ENCODE results near the gene CD96.

CD96 gene

GRCh38 chr3:111595232-111595631 is 53.2 kb downstream of the CD96 start, which contains the start of gene ZBED2:
TSS of gene ZBED2 (minus strand) at chr3:111595346. CDS start at chr3:111594201, 1,145 bp downstream.
- Histone ChIP-seq H3K27me3 (ENCODE audit: control insufficient read depth in 1 of 2, insufficient read depth in 2 of 2, low read length in 2 of 2) (no peaks in the 10 kb centered on the region), H3K4me3 (ENCODE audit: low read depth in 1 of 2, low read length in 2 of 2) (no peak within 1 kb of the TSS), H3K4me1 (ENCODE audit: insufficient read depth, low read length) (no peaks in the 10 kb centered on the region), H3K36me3 (ENCODE audit: insufficient read depth, low read length) (no peaks in the 10 kb centered on the region), H3K27ac (ENCODE audit: low read depth, low read length) (no peak within 1 kb of the TSS), H3K9me3 (ENCODE audit: low read length) (no peaks in the 10 kb centered on the region), H3K9ac (ENCODE audit: low read length) (no peak within 1 kb of the TSS)

- no peaks in the 10 kb centered on the region for H3K27me3 ChIP-seq (ENCODE audit: control insufficient read depth in 1 of 2, insufficient read depth in 2 of 2, low read length in 2 of 2)
- no peaks in the 10 kb centered on the region for H3K9me3 ChIP-seq (ENCODE audit: low read length)
- H3K4me3 ChIP-seq (ENCODE audit: low read depth in 1 of 2, low read length in 2 of 2) = no peak overlapping the region
- H3K4me1 ChIP-seq (ENCODE audit: insufficient read depth, low read length) = no peaks in the 10 kb centered on the region
- no peaks in the 10 kb centered on the region for H3K36me3 ChIP-seq (ENCODE audit: insufficient read depth, low read length)
- no peak overlapping the region for H3K27ac ChIP-seq (ENCODE audit: low read depth, low read length)
- H3K9ac ChIP-seq (ENCODE audit: low read length) = no peak overlapping the region
Observed at GRCh38 chr3:111596328-111596727, 54.3 kb downstream of the CD96 start.

- Histone ChIP-seq H3K4me1 (ENCODE audit: insufficient read depth, low read length) (no peaks in the 10 kb centered on the region), H3K9ac (ENCODE audit: low read length) (no peak overlapping the region), H3K4me3 (ENCODE audit: low read depth in 1 of 2, low read length in 2 of 2) (no peak overlapping the region)
Observed at GRCh38 chr3:111598139-111598538, 56.1 kb downstream of the CD96 start.

GRCh38 chr3:111598552-111598951 is 56.6 kb downstream of the CD96 start:
- Histone ChIP-seq H3K36me3 (ENCODE audit: insufficient read depth, low read length) (no peaks in the 10 kb centered on the region), H3K27ac (ENCODE audit: low read depth, low read length) (no peak overlapping the region), H3K4me1 (ENCODE audit: insufficient read depth, low read length) (no peaks in the 10 kb centered on the region), H3K27me3 (ENCODE audit: control insufficient read depth in 1 of 2, insufficient read depth in 2 of 2, low read length in 2 of 2) (no peaks in the 10 kb centered on the region), H3K9ac (ENCODE audit: low read length) (no peak overlapping the region), H3K4me3 (ENCODE audit: low read depth in 1 of 2, low read length in 2 of 2) (no peak overlapping the region), H3K9me3 (ENCODE audit: low read length) (no peaks in the 10 kb centered on the region)

More at GRCh38 chr3:111598139-111598538, 56.1 kb downstream of the CD96 start:
- Histone ChIP-seq H3K27ac (ENCODE audit: low read depth, low read length) (no peak overlapping the region), H3K27me3 (ENCODE audit: control insufficient read depth in 1 of 2, insufficient read depth in 2 of 2, low read length in 2 of 2) (no peaks in the 10 kb centered on the region), H3K9me3 (ENCODE audit: low read length) (no peaks in the 10 kb centered on the region), H3K36me3 (ENCODE audit: insufficient read depth, low read length) (no peaks in the 10 kb centered on the region)

- Histone ChIP-seq H3K9me3 (ENCODE audit: low read length) (no peaks in the 10 kb centered on the region), H3K4me1 (ENCODE audit: insufficient read depth, low read length) (no peaks in the 10 kb centered on the region), H3K4me3 (ENCODE audit: low read depth in 1 of 2, low read length in 2 of 2) (no peak overlapping the region)
Observed at GRCh38 chr3:111601810-111602209, 59.8 kb downstream of the CD96 start.

GRCh38 chr3:111603679-111604078 is 61.7 kb downstream of the CD96 start:
- no peaks in the 10 kb centered on the region for H3K27me3 ChIP-seq (ENCODE audit: control insufficient read depth in 1 of 2, insufficient read depth in 2 of 2, low read length in 2 of 2)
- H3K27ac ChIP-seq (ENCODE audit: low read depth, low read length) = no peak overlapping the region

More at GRCh38 chr3:111601810-111602209, 59.8 kb downstream of the CD96 start:
- Histone ChIP-seq H3K36me3 (ENCODE audit: insufficient read depth, low read length) (no peaks in the 10 kb centered on the region), H3K27ac (ENCODE audit: low read depth, low read length) (no peak overlapping the region), H3K27me3 (ENCODE audit: control insufficient read depth in 1 of 2, insufficient read depth in 2 of 2, low read length in 2 of 2) (no peaks in the 10 kb centered on the region), H3K9ac (ENCODE audit: low read length) (no peak overlapping the region)

GRCh38 chr3:111604119-111604518 is 62.1 kb downstream of the CD96 start:
- H3K36me3 ChIP-seq (ENCODE audit: insufficient read depth, low read length) = no peaks in the 10 kb centered on the region
- no peaks in the 10 kb centered on the region for H3K27me3 ChIP-seq (ENCODE audit: control insufficient read depth in 1 of 2, insufficient read depth in 2 of 2, low read length in 2 of 2)
- H3K9ac ChIP-seq (ENCODE audit: low read length) = no peak overlapping the region
- H3K27ac ChIP-seq (ENCODE audit: low read depth, low read length) = no peak overlapping the region
- H3K4me3 ChIP-seq (ENCODE audit: low read depth in 1 of 2, low read length in 2 of 2) = no peak overlapping the region
- no peaks in the 10 kb centered on the region for H3K9me3 ChIP-seq (ENCODE audit: low read length)
- no peaks in the 10 kb centered on the region for H3K4me1 ChIP-seq (ENCODE audit: insufficient read depth, low read length)

More at GRCh38 chr3:111603679-111604078, 61.7 kb downstream of the CD96 start:
- Histone ChIP-seq H3K36me3 (ENCODE audit: insufficient read depth, low read length) (no peaks in the 10 kb centered on the region), H3K9ac (ENCODE audit: low read length) (no peak overlapping the region), H3K4me1 (ENCODE audit: insufficient read depth, low read length) (no peaks in the 10 kb centered on the region), H3K4me3 (ENCODE audit: low read depth in 1 of 2, low read length in 2 of 2) (no peak overlapping the region), H3K9me3 (ENCODE audit: low read length) (no peaks in the 10 kb centered on the region)

GRCh38 chr3:111605018-111605417 is 63.0 kb downstream of the CD96 start:
- H3K9me3 ChIP-seq (ENCODE audit: low read length) = no peaks in the 10 kb centered on the region
- no peaks in the 10 kb centered on the region for H3K4me1 ChIP-seq (ENCODE audit: insufficient read depth, low read length)
- no peak overlapping the region for H3K4me3 ChIP-seq (ENCODE audit: low read depth in 1 of 2, low read length in 2 of 2)
- H3K9ac ChIP-seq (ENCODE audit: low read length) = no peak overlapping the region
- no peak overlapping the region for H3K27ac ChIP-seq (ENCODE audit: low read depth, low read length)
- H3K36me3 ChIP-seq (ENCODE audit: insufficient read depth, low read length) = no peaks in the 10 kb centered on the region
- no peaks in the 10 kb centered on the region for H3K27me3 ChIP-seq (ENCODE audit: control insufficient read depth in 1 of 2, insufficient read depth in 2 of 2, low read length in 2 of 2)

- H3K9ac ChIP-seq (ENCODE audit: low read length) = no peak overlapping the region
- no peaks in the 10 kb centered on the region for H3K4me1 ChIP-seq (ENCODE audit: insufficient read depth, low read length)
- H3K36me3 ChIP-seq (ENCODE audit: insufficient read depth, low read length) = no peaks in the 10 kb centered on the region
- no peaks in the 10 kb centered on the region for H3K27me3 ChIP-seq (ENCODE audit: control insufficient read depth in 1 of 2, insufficient read depth in 2 of 2, low read length in 2 of 2)
- H3K9me3 ChIP-seq (ENCODE audit: low read length) = no peaks in the 10 kb centered on the region
- H3K4me3 ChIP-seq (ENCODE audit: low read depth in 1 of 2, low read length in 2 of 2) = no peak overlapping the region
- H3K27ac ChIP-seq (ENCODE audit: low read depth, low read length) = no peak overlapping the region
Observed at GRCh38 chr3:111605493-111605892, 63.5 kb downstream of the CD96 start.

GRCh38 chr3:111607240-111607920 is 65.4 kb downstream of the CD96 start:
- Histone ChIP-seq H3K4me1 (ENCODE audit: insufficient read depth, low read length) (no peaks in the 10 kb centered on the region), H3K27me3 (ENCODE audit: control insufficient read depth in 1 of 2, insufficient read depth in 2 of 2, low read length in 2 of 2) (no peaks in the 10 kb centered on the region), H3K4me3 (ENCODE audit: low read depth in 1 of 2, low read length in 2 of 2) (no peak overlapping the region), H3K36me3 (ENCODE audit: insufficient read depth, low read length) (no peaks in the 10 kb centered on the region), H3K9ac (ENCODE audit: low read length) (no peak overlapping the region), H3K9me3 (ENCODE audit: low read length) (no peaks in the 10 kb centered on the region), H3K27ac (ENCODE audit: low read depth, low read length) (no peak overlapping the region)

- Histone ChIP-seq H3K4me3 (ENCODE audit: low read depth in 1 of 2, low read length in 2 of 2) (no peak overlapping the region), H3K9me3 (ENCODE audit: low read length) (no peaks in the 10 kb centered on the region), H3K9ac (ENCODE audit: low read length) (no peak overlapping the region), H3K27me3 (ENCODE audit: control insufficient read depth in 1 of 2, insufficient read depth in 2 of 2, low read length in 2 of 2) (no peaks in the 10 kb centered on the region), H3K4me1 (ENCODE audit: insufficient read depth, low read length) (no peaks in the 10 kb centered on the region), H3K27ac (ENCODE audit: low read depth, low read length) (no peak overlapping the region), H3K36me3 (ENCODE audit: insufficient read depth, low read length) (no peaks in the 10 kb centered on the region)
Observed at GRCh38 chr3:111608383-111608782, 66.4 kb downstream of the CD96 start.

- Histone ChIP-seq H3K27ac (ENCODE audit: low read depth, low read length) (no peak overlapping the region), H3K4me3 (ENCODE audit: low read depth in 1 of 2, low read length in 2 of 2) (no peak overlapping the region), H3K9me3 (ENCODE audit: low read length) (no peaks in the 10 kb centered on the region), H3K4me1 (ENCODE audit: insufficient read depth, low read length) (no peaks in the 10 kb centered on the region), H3K36me3 (ENCODE audit: insufficient read depth, low read length) (no peaks in the 10 kb centered on the region), H3K9ac (ENCODE audit: low read length) (no peak overlapping the region), H3K27me3 (ENCODE audit: control insufficient read depth in 1 of 2, insufficient read depth in 2 of 2, low read length in 2 of 2) (no peaks in the 10 kb centered on the region)
Observed at GRCh38 chr3:111609700-111610099, 67.7 kb downstream of the CD96 start.

All from muscle layer of colon (tissue), 2 donors.